GM18505 (cell line): Measurements from ENCODE around the gene NOM1.

Experiments
- ATAC-seq: cut with Tn5 transposase; IDR thresholded peaks from one replicate; pipeline ENCODE4 v1.9.1; 2021; ENCODE audit not compliant: unreplicated experiment
- POLR2A ChIP-seq: IDR thresholded peaks from 4 replicates; pipeline ENCODE4 v1.6.1; 2011; ENCODE audit warnings: borderline replicate concordance; ENCODE audit not compliant: insufficient read depth, insufficient read length; ENCODE audit errors: extremely low read depth

Gene NOM1

GRCh38 chr7:157013602-157014549 is 64.4 kb downstream of the NOM1 start:
- no peak for ATAC-seq
- no peak for TF ChIP-seq POLR2A

GRCh38 chr7:157014635-157015555 is 65.4 kb downstream of the NOM1 start:
- TF ChIP-seq POLR2A: no peak
- no peak for ATAC-seq

- TF ChIP-seq POLR2A: no peak
- no peak for ATAC-seq
Observed at GRCh38 chr7:157016024-157016351, 66.5 kb downstream of the NOM1 start.

- ATAC-seq: peak; percentile 66
- TF ChIP-seq POLR2A: no peak
Observed at GRCh38 chr7:157016352-157017041, 67.0 kb downstream of the NOM1 start.

- no peak for ATAC-seq
- TF ChIP-seq POLR2A: no peak
Observed at GRCh38 chr7:157017149-157017548, 67.6 kb downstream of the NOM1 start.

GRCh38 chr7:157017603-157018327 is 68.3 kb downstream of the NOM1 start:
- ATAC-seq: no peak
- TF ChIP-seq POLR2A: no peak

- ATAC-seq: no peak
- TF ChIP-seq POLR2A: no peak
Observed at GRCh38 chr7:157018328-157018996, 69.0 kb downstream of the NOM1 start.

- no peak for TF ChIP-seq POLR2A
- no peak for ATAC-seq
Observed at GRCh38 chr7:157018997-157019608, 69.6 kb downstream of the NOM1 start.

GRCh38 chr7:157019718-157020451 is 70.4 kb downstream of the NOM1 start:
- ATAC-seq: no peak
- no peak for TF ChIP-seq POLR2A

GRCh38 chr7:157020514-157021070 is 71.1 kb downstream of the NOM1 start:
- ATAC-seq: no peak
- no peak for TF ChIP-seq POLR2A
